ENCODE results near the gene ANGPTL3. TPM values are rescaled to one million over a fixed set of nuclear protein-coding genes. Genes with fewer than 3 reads are reported as not detected.

Gene ANGPTL3
- total RNA-seq, 1 donor = under 0.01 TPM

DNA sequence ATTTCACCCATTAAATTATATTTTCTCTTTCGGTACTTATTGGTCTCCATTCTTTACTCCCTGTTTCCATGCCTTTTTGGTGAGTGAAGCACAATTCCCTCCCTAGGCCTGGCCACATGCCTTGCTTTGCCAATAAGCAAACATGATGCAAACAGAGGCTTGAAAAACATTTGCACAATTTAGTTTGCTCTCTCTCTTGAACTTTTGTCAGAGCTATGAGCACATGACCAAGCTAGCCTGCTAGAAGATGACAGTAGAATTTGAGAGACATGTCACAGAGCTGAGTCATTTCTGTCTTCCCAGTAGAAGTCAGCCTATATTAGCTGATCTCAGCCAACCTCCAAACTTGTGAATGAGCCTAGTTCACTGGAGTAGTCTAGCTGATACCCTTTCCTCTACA is 24.6 kb downstream of the ANGPTL3 start:
- TF ChIP-seq, protein P1, sequence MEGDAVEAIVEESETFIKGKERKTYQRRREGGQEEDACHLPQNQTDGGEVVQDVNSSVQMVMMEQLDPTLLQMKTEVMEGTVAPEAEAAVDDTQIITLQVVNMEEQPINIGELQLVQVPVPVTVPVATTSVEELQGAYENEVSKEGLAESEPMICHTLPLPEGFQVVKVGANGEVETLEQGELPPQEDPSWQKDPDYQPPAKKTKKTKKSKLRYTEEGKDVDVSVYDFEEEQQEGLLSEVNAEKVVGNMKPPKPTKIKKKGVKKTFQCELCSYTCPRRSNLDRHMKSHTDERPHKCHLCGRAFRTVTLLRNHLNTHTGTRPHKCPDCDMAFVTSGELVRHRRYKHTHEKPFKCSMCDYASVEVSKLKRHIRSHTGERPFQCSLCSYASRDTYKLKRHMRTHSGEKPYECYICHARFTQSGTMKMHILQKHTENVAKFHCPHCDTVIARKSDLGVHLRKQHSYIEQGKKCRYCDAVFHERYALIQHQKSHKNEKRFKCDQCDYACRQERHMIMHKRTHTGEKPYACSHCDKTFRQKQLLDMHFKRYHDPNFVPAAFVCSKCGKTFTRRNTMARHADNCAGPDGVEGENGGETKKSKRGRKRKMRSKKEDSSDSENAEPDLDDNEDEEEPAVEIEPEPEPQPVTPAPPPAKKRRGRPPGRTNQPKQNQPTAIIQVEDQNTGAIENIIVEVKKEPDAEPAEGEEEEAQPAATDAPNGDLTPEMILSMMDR (IDR thresholded peaks at IDR 0.05; ENCODE audit: insufficient read depth, low read length) = no peak
- H3K4me3 ChIP-seq (ENCODE audit: low read depth, low read length) = no peak overlapping the region
- DNase-seq (ENCODE audit: low read depth) = peak; percentile 81

DNA sequence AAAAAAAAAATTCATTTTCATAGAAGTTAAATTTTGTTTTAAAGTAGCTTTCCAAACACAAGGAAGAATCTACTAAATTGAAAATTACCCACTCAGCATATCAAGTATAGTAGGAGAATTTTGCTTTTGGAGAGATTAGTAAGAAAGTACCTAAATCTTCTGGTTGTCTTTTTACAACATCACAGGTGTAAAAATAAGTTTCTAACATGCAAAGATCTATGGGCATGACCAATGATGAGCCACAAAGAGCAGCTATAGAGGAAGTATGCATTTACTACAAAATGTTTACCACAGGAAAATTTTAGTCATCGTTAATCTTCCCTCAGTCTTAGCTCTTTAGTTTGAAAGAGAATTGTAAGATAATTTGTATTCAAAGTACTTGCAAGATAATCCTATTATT is 28.1 kb downstream of the ANGPTL3 start:
- TF ChIP-seq, protein P1 (IDR thresholded peaks at IDR 0.05; ENCODE audit: insufficient read depth, low read length) = no peak
- H3K4me3 ChIP-seq (ENCODE audit: low read depth, low read length) = no peak overlapping the region
- no peak for DNase-seq (ENCODE audit: low read depth)

DNA sequence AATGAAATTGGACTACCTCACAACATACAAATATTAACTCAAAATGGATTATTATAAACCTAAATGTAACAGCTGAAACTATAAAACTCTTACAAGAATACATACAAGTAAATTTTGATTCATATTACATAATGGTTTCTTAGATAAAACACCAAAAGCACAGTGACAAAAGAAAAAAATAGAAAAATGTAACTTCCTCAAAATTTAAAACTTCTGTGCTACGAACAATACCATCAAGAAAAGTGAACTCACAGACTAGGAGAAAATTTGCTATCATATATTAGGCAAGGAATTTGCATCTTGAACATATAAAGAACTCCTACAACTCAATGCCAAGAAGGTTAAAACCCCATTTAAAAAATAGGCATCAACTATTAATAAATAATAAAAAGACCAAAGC is 31.2 kb downstream of the ANGPTL3 start:
- no peak for DNase-seq (ENCODE audit: low read depth)
- TF ChIP-seq, protein P1 (IDR thresholded peaks at IDR 0.05; ENCODE audit: insufficient read depth, low read length) = no peak
- no peak overlapping the region for H3K4me3 ChIP-seq (ENCODE audit: low read depth, low read length)

DNA sequence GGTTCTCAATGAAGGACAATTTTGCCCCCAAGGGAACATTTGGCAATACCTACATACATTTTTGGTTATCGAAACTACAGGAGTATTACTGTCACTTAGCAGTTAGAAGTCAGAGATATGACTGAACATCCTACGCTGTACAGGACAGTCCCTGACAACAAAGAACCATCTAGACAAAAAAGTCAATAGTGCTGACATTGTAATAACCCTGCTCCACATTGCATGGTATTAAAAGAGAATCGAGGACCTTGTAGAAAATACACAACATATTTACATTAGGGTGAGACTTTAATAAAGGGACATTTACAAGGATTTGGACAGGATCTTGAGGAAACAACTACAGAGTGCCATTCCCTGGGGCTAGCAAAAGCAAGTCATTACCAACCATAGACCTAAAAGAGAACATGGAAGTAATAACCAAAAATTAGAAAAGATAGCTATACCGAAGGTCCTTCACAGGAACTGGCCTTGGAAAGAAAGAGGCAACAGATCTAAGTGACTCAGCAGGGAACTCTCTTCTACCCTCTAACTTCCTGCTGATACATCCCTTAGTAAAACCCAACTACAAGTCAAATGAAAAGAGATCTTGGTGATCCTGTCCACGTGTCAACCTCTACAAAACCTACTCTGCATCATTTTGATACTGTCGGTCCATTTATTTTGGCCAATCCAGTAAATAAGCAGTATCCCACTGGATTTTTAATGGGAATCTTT is 40.2 kb downstream of the ANGPTL3 start:
- no peak overlapping the region for H3K4me3 ChIP-seq (ENCODE audit: low read depth, low read length)
- no peak for DNase-seq (ENCODE audit: low read depth)
- TF ChIP-seq, protein P1 (IDR thresholded peaks at IDR 0.05; ENCODE audit: insufficient read depth, low read length) = no peak

DNA sequence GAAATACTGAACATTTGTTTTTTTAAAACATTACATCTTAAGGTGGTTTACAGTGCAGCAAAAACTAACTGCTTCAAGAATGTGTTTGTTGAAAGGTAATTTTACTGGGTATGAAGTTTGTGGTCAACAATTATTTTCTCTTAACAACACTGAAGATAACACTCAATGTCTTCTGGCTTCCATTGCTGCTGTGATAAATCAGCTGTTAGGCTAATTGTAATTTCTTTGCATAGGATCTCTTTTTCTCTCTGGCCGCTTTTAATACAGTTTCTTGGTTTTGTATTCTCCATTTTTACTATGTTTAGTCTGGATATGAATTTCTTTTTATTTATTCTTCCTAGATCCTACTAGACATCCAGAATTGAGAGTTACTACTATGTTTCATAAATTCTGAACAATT is 46.0 kb downstream of the ANGPTL3 start:
- H3K4me3 ChIP-seq (ENCODE audit: low read depth, low read length) = no peak overlapping the region
- no peak for DNase-seq (ENCODE audit: low read depth)
- TF ChIP-seq, protein P1 (IDR thresholded peaks at IDR 0.05; ENCODE audit: insufficient read depth, low read length) = no peak

DNA sequence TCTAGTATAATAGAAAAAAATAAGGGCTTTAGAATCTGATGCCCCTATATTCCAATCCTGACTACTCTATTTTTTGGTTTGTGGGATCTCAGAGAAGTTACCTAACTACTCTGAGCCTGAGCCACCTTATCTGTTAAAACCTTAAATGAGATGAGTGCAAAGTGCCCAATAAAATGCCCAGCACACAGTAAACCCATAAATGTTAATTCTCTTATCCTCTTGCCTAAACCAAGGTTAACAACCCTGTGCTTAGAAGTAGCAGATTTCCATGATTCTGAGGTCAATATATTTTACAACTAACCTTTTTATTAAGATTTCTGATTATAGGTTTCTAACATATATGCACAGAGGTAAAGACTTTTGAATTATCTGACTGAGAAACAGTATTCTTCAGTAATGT is 55.1 kb downstream of the ANGPTL3 start:
- TF ChIP-seq, protein P1 (IDR thresholded peaks at IDR 0.05; ENCODE audit: insufficient read depth, low read length) = no peak
- DNase-seq (ENCODE audit: low read depth) = no peak
- H3K4me3 ChIP-seq (ENCODE audit: low read depth, low read length) = no peak overlapping the region

DNA sequence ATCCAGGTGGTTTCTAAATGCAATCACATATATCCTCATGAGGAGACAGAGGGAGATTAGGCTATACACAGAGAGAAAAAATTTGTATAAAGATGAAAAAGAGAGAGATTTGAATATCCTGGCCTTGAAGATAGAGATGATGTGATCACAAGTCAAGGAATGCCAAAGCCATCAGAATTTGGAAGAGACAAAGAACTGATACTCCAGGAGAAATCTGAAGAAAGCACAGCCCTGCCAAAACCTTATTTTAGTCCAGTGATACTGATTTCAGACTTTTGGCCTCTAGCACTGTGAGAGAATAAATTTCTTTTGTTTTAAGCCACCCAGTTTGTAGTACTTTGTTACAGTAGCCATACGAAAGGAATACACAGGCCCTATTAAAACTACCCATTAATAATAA is 57.4 kb downstream of the ANGPTL3 start:
- peak; percentile 21 for DNase-seq (ENCODE audit: low read depth)
- TF ChIP-seq, protein P1 (IDR thresholded peaks at IDR 0.05; ENCODE audit: insufficient read depth, low read length) = no peak
- no peak overlapping the region for H3K4me3 ChIP-seq (ENCODE audit: low read depth, low read length)
